Activated CD4-positive, alpha-beta memory T cell treated with anti-CD3 and anti-CD28 coated beads, Interleukin-2, amount 10 ng/mL, durations not matched to agents 7 days and 5 days (primary cell): ENCODE measurements around the gene MRPL27. TPM values are rescaled to one million over a fixed set of nuclear protein-coding genes. Genes with fewer than 3 reads are reported as not detected.
"Not testable (repeated sequence)": the region's sequence is repeated elsewhere in the genome, so short reads cannot be mapped to it uniquely, and the experiment has no call there.

Experiments used
- CTCF ChIA-PET: fragments of 350-600 bp; sonication (Branson Sonifier 250); formaldehyde crosslinking; loops from one replicate; lab custom pipeline; 2021; ENCODE audit warnings: antibody characterized with exemption, inconsistent platforms; lab: Charles Lee
- POLR2A ChIA-PET: fragments of 350-600 bp; sonication (Branson Sonifier 250); formaldehyde crosslinking; loops from one replicate; lab custom pipeline; 2021; ENCODE audit warnings: antibody characterized with exemption; lab: Charles Lee
- DNase-seq: peaks from one replicate; pipeline ENCODE4 v3.0.0-alpha.2; 2020
- H3K27ac Mint-ChIP-seq: one replicate; pipeline ENCODE4 v1.8.0; 2021; ENCODE audit warnings: mild to moderate bottlenecking, mixed read lengths
- H3K27me3 Mint-ChIP-seq: one replicate; pipeline ENCODE4 v1.8.0; 2021; ENCODE audit warnings: mixed read lengths
- H3K36me3 Mint-ChIP-seq: one replicate; pipeline ENCODE4 v1.8.0; 2021; ENCODE audit warnings: low read depth, mixed read lengths
- H3K4me1 Mint-ChIP-seq: one replicate; pipeline ENCODE4 v1.8.0; 2021; ENCODE audit warnings: mixed read lengths
- H3K4me3 Mint-ChIP-seq: one replicate; pipeline ENCODE4 v1.8.0; 2021; ENCODE audit warnings: mild to moderate bottlenecking, mixed read lengths
- H3K9me3 Mint-ChIP-seq: one replicate; pipeline ENCODE4 v1.8.0; 2021; ENCODE audit warnings: mixed read lengths
- total RNA-seq, 2 experiments: library from RNA; stranded (reverse); gene quantifications; one replicate each; pipeline ENCODE4 v1.2.3, GENCODE V29; 2021

The MRPL27 gene
- total RNA-seq, 2 experiments from 2014 or later, result 56.5 to 57.5 TPM

DNA sequence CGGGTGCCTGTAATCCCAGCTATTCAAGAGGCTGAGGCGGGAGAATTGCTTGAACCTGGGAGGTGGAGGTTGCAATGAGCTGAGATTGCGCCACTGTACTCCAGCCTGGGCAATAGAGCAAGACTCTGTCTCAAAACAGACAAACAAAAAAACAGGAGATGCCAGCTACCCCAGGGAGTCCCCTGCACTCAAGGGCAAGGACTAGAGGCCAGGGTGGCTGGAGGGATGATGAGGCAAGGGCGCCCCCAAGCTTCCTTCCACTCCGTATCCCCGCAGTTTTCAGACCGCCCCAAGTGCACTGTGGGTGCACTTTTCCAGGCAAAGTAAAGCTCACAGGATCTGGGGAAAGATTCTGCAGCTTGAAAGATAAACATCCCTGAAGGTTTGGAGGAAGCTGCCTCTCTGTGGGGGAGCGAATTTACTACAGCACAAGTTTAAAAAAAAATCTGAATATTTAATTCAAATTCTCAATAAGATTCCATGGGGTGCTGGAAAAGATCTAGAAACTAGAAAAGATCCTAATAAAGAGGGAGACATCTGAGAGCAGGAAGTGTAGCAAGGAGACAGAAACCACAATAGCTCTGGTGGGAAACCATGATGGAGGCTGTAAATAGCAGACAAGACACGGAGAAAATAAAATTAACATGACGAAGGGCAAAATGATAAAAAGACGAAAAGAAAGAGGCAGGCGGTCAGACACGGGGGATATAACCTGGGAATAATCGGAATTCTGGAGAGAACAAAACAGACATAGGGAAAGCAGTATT is 39.5 kb downstream of the MRPL27 start:
- H3K9me3 Mint-ChIP-seq, POLR2A ChIA-PET, H3K27ac Mint-ChIP-seq, H3K4me3 Mint-ChIP-seq, H3K27me3 Mint-ChIP-seq, H3K36me3 Mint-ChIP-seq, DNase-seq: not testable (repeated sequence)
- CTCF ChIA-PET, result interaction anchor here (0.7 to 2.2 kb wide), 3 partner anchors 13 to 133 kb away, joined by 3 to 5 read pairs (median 4); partner anchors contain the start of gene XYLT2
- H3K4me1 Mint-ChIP-seq, result peaks cover 13% of the 10 kb centered on the region

- H3K36me3 Mint-ChIP-seq, result no peaks in the 10 kb centered on the region
- ChIA-PET CTCF (interaction anchor here (1.0 to 2.2 kb wide), 3 partner anchors 14 to 29 kb away, joined by 3 to 5 read pairs (median 3); partner anchors contain the start of gene XYLT2), POLR2A (no interaction called here)
- no peaks in the 10 kb centered on the region for H3K9me3 Mint-ChIP-seq
- H3K27me3 Mint-ChIP-seq, result peaks cover 2% of the 10 kb centered on the region
- H3K4me1 Mint-ChIP-seq, result peaks cover 13% of the 10 kb centered on the region
- no peak overlapping the region for H3K27ac Mint-ChIP-seq
- no peak for DNase-seq
- no peak overlapping the region for H3K4me3 Mint-ChIP-seq
Observed at GRCh38 chr17:50332196-50332595, 40.8 kb downstream of the MRPL27 start.

DNA sequence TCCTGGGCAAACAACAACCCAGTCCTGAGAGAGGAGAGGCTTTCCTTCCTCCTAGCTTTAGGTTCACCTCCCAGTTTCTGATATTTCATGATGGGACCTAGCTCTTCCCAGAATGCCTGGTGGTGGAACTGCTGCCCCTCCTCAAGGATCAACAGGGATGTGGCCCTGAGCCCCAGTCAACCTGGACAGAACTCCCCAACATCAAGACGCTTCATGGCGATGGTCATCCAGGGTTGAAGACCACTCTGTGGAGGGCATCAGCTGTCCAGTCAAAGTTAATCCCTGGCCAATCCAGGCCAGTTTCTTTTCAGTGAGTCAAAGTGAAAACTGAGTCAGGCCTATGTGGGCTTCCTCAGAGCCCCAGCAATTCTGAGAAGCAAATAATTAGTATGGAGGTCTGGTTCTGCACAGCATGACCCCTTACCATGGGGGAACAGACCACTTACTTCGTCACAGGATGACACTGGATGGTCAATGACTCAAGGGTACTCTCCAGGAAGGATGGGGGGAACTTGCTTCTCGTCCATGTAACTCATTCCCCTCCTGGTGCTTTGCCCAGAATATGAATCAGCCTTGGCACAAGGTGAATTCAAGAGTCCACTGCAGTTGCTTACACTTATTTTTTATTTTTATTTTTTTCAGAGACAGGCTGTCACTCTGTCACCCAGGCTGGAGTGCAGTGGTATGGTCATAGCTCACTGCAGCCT is 41.7 kb downstream of the MRPL27 start:
- H3K36me3 Mint-ChIP-seq, result no peaks in the 10 kb centered on the region
- H3K4me3 Mint-ChIP-seq, result no peak overlapping the region
- peaks cover 20% of the 10 kb centered on the region for H3K4me1 Mint-ChIP-seq
- CTCF ChIA-PET, result interaction anchor here (1.3 kb wide), 1 partner anchor 15 kb away, joined by 3 read pairs; the partner anchor contains the start of gene XYLT2
- POLR2A ChIA-PET, result no interaction called here
- H3K9me3 Mint-ChIP-seq, result no peaks in the 10 kb centered on the region
- no peak for DNase-seq
- no peak overlapping the region for H3K27ac Mint-ChIP-seq
- H3K27me3 Mint-ChIP-seq, result peaks cover 1% of the 10 kb centered on the region

DNA sequence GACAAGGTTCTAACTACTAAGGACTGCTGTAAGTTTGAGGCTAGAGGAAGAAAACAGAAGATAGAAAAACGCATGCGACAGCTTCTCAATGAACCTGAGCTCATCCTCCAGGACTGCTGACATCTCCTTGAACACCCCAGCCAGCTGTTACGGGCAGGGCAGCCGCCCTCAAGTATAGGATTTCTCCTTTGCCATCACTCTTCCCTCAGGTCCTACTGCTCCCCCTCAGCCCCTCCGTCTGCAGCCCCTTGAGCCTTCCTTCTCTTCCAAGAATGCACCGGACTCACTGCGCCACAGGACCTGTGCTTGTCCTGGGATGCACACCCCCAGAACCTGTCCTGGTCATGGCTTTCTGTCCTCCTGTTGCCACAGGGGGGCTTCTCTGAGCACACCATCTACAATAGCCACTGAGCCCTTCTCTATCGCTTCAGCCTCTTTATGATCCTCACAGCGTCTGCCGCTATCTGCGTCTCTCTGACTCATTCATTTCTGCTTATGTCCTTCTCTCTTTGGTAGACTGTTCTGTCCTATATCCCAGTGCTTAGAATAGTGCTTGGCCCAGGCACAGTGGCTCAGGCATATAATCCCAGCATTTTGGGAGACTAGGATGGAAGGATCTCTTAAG is 42.7 kb downstream of the MRPL27 start:
- ChIA-PET CTCF (no interaction called here), POLR2A (no interaction called here)
- no peaks in the 10 kb centered on the region for H3K27me3 Mint-ChIP-seq
- H3K9me3 Mint-ChIP-seq, result no peaks in the 10 kb centered on the region
- H3K4me3 Mint-ChIP-seq, result no peak overlapping the region
- no peaks in the 10 kb centered on the region for H3K36me3 Mint-ChIP-seq
- no peak overlapping the region for H3K27ac Mint-ChIP-seq
- H3K4me1 Mint-ChIP-seq, result peaks cover 23% of the 10 kb centered on the region
- no peak for DNase-seq

DNA sequence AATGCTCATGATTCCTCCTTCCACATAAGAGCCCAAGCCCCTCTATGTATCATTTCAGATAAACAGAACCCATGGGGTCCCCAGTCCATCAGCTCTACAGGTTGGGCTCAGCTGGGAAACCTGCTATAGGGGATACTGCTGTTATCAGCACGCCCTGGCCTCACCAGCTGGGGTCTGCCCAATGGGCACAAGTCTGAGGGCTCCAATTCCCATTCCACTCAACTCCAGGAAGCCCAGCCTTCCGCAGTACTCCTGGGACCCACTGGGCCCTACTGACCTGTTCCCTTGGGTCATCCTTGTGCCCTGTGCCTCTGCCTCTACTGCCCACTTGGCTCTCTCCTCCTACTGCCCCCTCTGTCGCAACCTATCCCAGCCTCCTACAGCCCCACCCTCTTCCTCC is 43.3 kb downstream of the MRPL27 start:
- Mint-ChIP-seq H3K4me1 (peaks cover 23% of the 10 kb centered on the region), H3K4me3 (no peak overlapping the region), H3K9me3 (no peaks in the 10 kb centered on the region), H3K36me3 (no peaks in the 10 kb centered on the region), H3K27me3 (no peaks in the 10 kb centered on the region), H3K27ac (no peak overlapping the region)
- ChIA-PET CTCF (interaction anchor here (0.9 kb wide), 1 partner anchor 130 kb away, joined by 3 read pairs; no protein-coding TSS in a partner anchor), POLR2A (interaction anchor here (0.9 kb wide), 1 partner anchor 9 kb away, joined by 4 read pairs; no protein-coding TSS in a partner anchor)
- no peak for DNase-seq

DNA sequence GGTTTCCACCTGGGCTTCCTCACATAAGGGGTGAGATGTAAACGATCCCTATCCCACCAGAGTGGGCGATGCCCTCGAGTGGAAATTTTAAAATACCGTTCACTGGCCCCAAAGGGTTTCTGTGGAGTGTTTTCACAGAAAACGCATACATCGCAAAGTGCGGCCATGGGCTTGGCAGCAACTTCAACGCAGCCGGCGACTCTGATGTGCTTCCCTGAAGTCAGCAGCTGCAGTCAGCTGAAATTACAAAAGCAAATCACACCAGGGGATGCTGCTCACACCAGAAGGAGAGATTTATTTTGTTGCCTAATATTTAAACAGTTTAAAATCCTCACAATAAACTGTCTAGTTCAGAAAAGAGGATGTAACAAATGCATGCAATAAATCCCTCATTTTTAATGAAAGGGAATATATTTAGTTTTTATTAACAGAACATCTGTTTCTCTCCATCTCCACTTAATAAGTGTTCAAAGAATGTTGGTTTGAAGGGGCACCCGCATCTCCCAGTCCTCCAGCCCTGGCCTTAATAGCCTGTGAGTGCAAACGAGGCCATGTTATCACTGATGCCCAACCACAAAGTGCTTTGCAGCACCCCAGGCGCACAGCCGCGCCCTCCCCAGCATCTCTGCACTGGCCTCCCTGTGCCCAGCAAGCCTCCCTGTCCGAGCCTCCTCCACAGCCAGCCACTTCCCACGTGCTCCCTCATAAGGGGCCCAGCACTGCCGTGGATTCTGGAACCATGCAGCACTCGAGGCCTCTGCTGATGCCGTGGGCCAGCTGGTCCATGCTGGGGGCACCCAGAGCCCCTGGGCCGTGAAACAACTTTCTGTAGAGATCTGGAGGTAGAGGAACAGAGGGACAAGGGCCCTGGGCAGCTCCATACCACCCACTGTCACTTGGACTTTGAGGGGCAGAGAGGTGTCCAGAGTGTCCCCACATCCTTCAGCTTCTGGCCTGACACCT is 44.3 kb downstream of the MRPL27 start:
- Mint-ChIP-seq H3K27me3 (no peaks in the 10 kb centered on the region), H3K4me1 (peaks cover 20% of the 10 kb centered on the region), H3K9me3 (no peaks in the 10 kb centered on the region), H3K36me3 (no peaks in the 10 kb centered on the region), H3K4me3 (no peak overlapping the region), H3K27ac (no peak overlapping the region)
- no peak for DNase-seq
- ChIA-PET CTCF (interaction anchor here (0.9 kb wide), 1 partner anchor 129 kb away, joined by 3 read pairs; no protein-coding TSS in a partner anchor), POLR2A (interaction anchor here (0.9 kb wide), 1 partner anchor 10 kb away, joined by 4 read pairs; no protein-coding TSS in a partner anchor)

- H3K4me1 Mint-ChIP-seq, result peaks cover 13% of the 10 kb centered on the region
- no peaks in the 10 kb centered on the region for H3K27me3 Mint-ChIP-seq
- no peaks in the 10 kb centered on the region for H3K36me3 Mint-ChIP-seq
- DNase-seq, result no peak
- H3K27ac Mint-ChIP-seq, result no peak overlapping the region
- ChIA-PET POLR2A (no interaction called here), CTCF (no interaction called here)
- no peaks in the 10 kb centered on the region for H3K9me3 Mint-ChIP-seq
- no peak overlapping the region for H3K4me3 Mint-ChIP-seq
Observed at GRCh38 chr17:50326831-50327364, 46.1 kb downstream of the MRPL27 start.

- Mint-ChIP-seq H3K36me3 (no peaks in the 10 kb centered on the region), H3K27me3 (no peaks in the 10 kb centered on the region), H3K4me3 (no peak overlapping the region), H3K27ac (no peak overlapping the region), H3K4me1 (peaks cover 10% of the 10 kb centered on the region), H3K9me3 (no peaks in the 10 kb centered on the region)
- no peak for DNase-seq
- CTCF ChIA-PET, result no interaction called here
- POLR2A ChIA-PET, result no interaction called here
Observed at GRCh38 chr17:50325906-50326305, 47.1 kb downstream of the MRPL27 start.

DNA sequence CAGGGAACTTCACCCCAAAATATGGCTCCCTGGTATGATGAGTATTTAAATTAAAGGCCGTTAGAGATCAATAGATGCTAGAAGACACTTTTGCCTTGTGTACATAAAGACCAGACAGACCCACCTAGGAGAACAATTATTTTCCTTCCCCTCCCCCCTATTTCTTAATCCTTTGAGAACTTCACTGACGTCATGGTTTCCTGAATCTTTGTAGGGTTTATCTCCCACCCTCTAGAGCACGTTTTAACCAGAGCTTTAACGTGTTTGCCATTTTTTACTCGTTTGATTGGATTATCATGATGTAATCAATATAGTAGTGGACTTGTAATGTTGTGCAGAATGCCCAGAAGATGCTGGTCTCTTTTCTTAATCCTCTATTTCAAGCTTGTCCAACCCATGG is 49.9 kb downstream of the MRPL27 start:
- H3K4me1 Mint-ChIP-seq, result peaks cover 10% of the 10 kb centered on the region
- no peaks in the 10 kb centered on the region for H3K9me3 Mint-ChIP-seq
- no peak overlapping the region for H3K27ac Mint-ChIP-seq
- DNase-seq, result no peak
- ChIA-PET CTCF (interaction anchor here (1.2 to 1.5 kb wide), 2 partner anchors 13 to 39 kb away, joined by 3 to 4 read pairs; no protein-coding TSS in a partner anchor), POLR2A (interaction anchor here (0.6 kb wide), 1 partner anchor 12 kb away, joined by 3 read pairs; no protein-coding TSS in a partner anchor)
- no peaks in the 10 kb centered on the region for H3K27me3 Mint-ChIP-seq
- H3K36me3 Mint-ChIP-seq, result no peaks in the 10 kb centered on the region
- no peak overlapping the region for H3K4me3 Mint-ChIP-seq

DNA sequence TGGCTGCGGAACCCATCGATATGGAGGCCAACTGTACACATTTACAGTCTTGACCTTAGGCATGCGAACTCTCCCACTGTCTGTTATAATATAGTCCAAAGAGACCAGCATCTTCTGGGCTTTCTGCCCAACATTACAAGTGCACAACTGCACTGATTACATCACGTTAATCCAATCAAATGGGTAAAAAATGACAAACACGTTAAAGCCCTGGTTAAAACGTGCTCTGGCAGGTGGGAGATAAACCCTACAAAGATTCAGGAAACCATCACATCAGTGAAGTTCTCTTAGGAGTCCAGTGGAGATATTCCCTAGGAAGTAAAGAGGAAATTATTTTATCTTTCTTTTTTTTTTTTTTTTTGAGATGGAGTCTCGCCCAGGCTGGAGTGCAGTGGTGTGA is 50.7 kb downstream of the MRPL27 start:
- ChIA-PET POLR2A (no interaction called here), CTCF (no interaction called here)
- DNase-seq, result no peak
- H3K36me3 Mint-ChIP-seq, result no peaks in the 10 kb centered on the region
- no peaks in the 10 kb centered on the region for H3K27me3 Mint-ChIP-seq
- H3K4me1 Mint-ChIP-seq, result peaks cover 10% of the 10 kb centered on the region
- H3K4me3 Mint-ChIP-seq, result no peak overlapping the region
- no peaks in the 10 kb centered on the region for H3K9me3 Mint-ChIP-seq
- no peak overlapping the region for H3K27ac Mint-ChIP-seq

GRCh38 chr17:50319306-50320004 is 53.5 kb downstream of the MRPL27 start:
- CTCF ChIA-PET, result interaction anchor here (0.7 to 2.3 kb wide), 2 partner anchors 22 to 119 kb away, joined by 3 to 8 read pairs; no protein-coding TSS in a partner anchor
- DNase-seq, result no peak
- no peaks in the 10 kb centered on the region for H3K4me1 Mint-ChIP-seq
- H3K4me3 Mint-ChIP-seq, result no peak overlapping the region
- H3K27me3 Mint-ChIP-seq, result peaks cover 3% of the 10 kb centered on the region
- H3K27ac Mint-ChIP-seq, result no peak overlapping the region
- H3K36me3 Mint-ChIP-seq, result no peaks in the 10 kb centered on the region
- POLR2A ChIA-PET, result no interaction called here
- H3K9me3 Mint-ChIP-seq, result no peaks in the 10 kb centered on the region
